Muscle of back (tissue), 11 donors: Measurements from ENCODE around the gene SIM1. TPM values are rescaled to one million over a fixed set of nuclear protein-coding genes. Genes with fewer than 3 reads are reported as not detected.

Source experiments
- DNase-seq, 3 donors: peaks; one replicate each; pipeline versions ENCODE4 v3.0.0 to v3.0.0-alpha.2; 2013
- polyA plus RNA-seq, 10 donors: library from polyadenylated mRNA; unstranded; fragments of 120-200 nt; gene quantifications; one replicate each; pipeline ENCODE4 v1.2.1, GENCODE V29; 2013; ENCODE audit not compliant: insufficient read length in 10 of 10

SIM1 gene
- polyA plus RNA-seq, 10 donors: 2.1 to 6.9 (median 4.0) TPM

DNA sequence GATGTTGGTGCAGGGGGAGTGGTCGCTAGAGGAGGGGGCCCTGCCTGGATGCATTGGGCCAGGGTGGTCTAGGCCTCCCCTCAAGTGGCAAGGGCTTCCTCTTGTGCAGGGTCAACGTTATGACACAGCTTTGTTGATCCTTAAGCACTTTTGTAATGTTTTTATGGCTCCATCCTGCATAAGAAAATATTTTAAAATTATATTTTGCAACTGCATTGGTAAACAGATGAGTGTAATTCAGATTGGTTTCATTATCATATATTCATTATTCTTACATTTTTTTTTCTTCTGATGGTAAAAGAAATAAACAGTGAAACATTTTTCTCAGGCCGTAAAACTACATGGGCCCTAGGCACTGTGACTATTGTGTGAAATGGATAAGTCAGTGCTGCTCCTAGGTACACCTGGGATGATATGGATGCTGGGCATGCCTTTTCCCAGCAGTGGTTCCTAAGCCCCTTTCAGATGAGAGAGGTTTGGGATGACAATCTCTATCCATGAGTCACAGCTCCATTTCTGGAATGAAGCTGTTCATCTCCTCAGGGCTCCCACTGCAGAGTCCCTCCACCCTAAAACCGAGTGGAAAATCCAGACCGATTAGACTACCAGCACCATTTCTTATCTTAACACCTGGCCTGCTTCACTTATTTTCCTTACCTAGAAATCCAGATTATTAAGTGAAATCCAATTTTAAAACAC, 5.8 kb upstream of the SIM1 start:
- DNase-seq: no peak

DNA sequence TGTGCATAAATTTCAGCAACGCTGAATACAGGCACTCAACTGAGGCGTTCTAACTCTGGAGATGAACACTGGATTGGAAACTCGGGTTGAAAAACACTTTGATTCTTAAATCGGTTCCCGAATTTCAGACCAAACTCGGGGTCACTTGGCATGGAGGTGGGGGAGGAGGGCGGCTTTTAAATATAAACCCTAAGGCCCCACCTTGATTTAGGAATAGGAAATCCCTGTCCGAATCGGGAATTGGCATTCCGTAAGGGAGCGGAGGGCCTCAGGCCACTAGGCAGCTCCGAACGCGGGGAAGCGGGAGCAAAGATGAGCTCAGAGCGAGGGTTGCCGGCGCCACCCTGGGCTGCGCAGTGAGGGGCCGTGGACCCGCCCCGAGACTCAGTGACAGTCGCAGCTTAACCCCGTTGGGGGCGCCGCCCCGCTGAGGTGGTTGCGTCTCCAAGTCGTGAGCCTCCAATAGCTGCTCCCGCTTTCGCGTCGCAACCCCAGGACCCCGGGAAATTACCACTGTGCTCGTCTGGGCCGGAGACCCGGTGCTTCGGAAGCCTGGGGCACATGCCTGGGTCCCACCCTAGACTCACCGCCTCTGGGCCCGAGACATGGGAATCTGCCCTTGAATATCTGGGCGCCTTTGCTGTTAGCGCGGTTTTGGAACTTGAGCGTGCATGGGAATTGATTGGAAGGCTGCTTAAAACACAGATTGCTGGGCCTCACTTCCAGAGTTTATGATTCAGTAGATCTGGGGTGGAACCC, 4.6 kb upstream of the SIM1 start:
- no peak for DNase-seq

DNA sequence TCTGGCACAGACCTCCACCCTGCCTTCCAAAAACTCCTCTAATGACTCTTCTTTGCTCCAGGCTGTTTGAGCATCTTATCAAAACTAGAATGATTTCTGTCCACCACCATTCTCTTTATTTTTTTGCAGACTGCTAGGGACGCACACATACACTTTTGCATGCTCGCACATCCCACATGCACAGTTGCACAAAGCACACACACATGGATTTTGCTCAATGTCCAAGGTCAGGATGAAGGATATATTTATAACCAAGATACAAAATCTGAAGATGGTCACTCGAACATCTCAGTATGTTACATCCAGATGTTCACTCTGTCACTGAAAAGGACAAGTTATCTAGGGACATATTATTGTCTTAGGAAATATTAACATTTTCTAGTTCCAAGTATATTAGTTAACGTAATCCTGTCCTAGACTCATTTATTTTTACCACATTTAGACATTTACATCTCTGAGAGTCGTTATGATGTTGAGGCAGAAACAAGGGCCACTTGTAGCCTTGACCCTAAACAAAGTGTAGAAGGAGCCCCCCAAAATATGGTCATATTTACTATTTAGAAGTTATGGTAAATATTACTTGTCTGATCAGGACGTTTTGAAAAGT, 3.4 kb upstream of the SIM1 start:
- DNase-seq: no peak

DNA sequence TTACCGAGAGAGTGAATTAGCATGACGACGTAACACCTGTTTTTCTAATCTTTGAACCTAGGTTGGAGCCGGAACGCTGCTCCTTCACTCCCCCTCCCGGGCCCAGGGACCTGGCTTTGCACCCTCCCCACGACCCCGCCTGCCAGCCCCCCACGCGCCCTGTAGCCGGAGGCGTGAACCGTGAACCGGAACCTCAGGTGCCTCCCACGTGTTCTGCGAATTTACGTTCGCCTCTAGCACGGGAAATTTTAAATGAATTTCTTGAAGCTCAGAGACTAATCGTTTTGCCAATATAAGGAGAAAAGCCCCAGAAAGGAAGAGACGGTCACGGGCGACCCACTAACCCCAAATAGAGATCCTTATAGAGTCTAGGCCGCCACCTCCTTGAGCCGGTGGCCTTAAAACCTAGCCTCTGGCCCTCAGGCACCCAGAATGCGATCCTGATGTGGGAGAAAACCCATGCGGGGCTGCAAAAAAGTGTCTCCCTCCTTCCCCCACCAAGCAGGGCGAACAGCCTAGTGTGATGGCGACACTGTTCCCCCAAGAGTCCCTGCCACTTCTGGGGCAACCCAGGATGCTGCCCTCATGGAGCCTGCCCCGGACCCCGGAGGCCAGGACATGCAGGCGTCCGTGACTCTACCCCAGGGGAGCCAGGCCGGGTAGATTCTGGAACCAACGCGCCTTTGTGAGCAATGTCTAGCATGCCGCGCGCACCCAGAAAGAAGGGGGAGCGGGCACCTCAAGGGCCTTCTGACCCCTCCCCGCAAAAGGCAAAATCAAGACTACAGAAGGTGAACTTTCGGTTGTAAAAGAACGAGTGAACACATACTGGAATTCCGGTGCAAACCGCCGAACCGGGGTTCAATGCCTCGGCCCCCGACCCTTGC, 2.7 kb upstream of the SIM1 start:
- DNase-seq: no peak

DNA sequence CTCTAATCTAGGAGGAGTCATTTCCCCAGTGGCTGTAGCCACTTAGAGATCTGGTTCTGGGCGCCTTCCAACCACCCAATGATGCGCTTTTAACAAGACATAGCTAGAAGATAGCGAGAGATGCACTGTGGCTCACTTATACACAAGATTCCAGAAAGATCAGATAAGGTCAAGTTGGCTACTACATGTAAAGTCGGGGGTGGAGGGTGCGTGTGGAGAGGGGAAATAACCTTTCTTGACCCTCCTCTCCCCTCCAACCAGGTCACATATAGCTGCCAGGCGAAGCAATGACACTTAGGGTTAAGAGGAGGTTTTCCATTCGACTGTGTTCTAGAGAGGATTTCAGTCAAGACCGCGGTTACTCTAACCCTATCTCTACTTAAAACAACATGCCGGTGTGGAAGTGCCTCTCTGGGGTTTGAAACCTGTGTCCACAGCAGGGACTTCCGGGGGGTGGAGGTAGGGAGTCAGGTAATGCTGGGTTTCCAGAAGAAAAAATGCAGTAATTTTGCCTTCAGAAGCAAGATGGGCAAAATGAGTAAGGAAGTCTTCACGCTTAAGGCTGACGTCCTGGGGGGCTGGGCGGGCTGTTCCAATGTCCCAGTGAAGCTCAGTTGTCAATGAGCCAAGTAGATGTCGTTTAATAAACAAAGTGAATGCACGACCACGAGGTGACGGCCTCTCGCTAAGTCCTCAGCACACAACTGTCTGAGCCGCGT, 1.8 kb upstream of the SIM1 start:
- peak in 1 of 3 donors; percentile 45 for DNase-seq

DNA sequence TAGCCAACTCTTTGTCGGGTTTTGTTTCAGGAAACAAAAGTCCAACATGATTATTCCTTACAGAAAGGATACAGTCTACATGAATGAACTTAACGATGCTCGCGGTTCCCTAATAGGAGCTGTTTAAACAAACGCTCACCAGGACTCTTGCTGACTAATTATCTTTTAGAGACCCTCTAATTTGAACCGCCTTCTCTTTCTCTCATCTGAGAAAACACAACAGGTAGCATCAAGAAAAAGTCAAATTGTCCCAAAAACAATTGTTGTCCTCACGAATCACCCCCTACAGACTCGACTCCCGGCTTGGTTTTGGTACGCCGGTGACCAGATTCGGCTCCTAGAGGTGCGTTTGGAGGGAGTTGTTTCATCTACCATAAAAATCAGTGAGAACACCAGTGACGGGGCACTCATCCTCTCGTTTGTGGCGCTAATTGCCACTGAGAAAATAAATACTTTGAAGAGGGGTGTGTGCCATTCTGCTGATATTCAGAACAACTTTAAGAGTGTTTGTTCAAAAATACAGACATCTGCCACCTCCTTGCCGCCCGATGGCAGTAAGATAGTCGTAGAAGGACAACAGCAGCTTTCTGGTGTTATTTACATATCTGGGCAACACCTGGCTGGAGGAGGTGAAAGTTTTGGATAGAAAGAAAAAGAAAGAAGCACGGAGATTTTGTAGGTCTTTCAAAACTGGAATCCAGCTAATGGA, 1.1 kb upstream of the SIM1 start:
- no peak for DNase-seq

DNA sequence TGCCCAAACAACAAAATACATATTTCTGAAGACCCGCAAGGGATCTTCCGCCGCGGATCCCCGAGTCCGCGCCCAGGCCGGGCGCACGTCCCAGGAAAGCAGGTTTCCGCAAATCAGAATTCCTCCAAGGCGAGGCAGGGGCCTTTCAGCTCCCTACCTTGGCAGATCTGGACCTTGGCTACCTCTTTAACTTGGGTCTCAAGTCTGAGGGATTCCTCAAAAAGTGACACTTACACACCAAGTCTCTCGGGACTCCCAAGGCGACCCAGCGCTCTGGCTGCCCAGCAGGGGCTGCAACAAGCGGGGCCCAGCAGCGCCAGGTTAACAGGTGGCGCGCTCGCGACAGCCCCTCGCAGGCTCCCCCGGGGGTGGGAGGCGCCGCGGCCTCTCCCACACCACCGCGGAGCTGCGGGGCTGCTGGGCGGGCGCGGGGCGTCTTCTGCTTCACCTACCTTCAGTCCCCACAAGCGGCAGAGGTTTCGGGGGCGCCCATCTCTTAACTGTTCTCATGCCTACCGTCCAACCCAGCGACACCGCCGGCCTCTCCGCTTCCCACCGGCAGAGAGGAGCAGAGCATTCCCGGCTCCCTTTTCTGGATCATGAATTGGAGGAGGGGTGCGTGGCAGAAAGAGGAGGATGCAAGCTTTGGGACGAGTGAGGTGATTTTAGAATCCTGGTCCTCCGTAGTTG, 414 bp downstream of the SIM1 start:
- DNase-seq: peak in 2 of 3 donors; percentile 38 to 68

DNA sequence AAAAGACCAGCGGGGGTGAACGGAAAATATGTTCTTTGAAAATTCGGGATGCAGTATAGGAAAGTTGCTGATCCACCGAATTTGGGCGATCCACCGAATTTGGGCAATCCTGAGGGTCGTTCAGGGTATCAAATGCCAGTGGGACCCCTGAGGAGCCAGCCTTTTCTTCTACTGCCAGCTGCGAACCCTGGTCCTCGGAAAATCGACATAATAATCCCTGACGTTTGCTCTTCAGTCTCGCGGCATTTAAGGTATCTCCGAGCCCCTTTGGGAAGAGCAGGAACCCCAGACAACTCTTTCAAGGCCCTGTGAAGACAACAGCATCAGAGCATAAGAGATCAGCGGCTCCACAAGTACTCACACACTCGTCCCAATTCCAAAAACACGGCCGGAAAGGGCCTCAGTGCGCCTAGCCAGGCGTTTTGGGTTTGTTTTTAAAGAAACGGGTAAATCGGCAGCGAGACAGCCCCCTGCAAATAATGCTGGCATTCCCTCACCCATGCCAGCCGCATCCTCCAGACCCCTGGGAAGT, 1.0 kb downstream of the SIM1 start:
- peak in 2 of 3 donors; percentile 17 to 62 for DNase-seq

DNA sequence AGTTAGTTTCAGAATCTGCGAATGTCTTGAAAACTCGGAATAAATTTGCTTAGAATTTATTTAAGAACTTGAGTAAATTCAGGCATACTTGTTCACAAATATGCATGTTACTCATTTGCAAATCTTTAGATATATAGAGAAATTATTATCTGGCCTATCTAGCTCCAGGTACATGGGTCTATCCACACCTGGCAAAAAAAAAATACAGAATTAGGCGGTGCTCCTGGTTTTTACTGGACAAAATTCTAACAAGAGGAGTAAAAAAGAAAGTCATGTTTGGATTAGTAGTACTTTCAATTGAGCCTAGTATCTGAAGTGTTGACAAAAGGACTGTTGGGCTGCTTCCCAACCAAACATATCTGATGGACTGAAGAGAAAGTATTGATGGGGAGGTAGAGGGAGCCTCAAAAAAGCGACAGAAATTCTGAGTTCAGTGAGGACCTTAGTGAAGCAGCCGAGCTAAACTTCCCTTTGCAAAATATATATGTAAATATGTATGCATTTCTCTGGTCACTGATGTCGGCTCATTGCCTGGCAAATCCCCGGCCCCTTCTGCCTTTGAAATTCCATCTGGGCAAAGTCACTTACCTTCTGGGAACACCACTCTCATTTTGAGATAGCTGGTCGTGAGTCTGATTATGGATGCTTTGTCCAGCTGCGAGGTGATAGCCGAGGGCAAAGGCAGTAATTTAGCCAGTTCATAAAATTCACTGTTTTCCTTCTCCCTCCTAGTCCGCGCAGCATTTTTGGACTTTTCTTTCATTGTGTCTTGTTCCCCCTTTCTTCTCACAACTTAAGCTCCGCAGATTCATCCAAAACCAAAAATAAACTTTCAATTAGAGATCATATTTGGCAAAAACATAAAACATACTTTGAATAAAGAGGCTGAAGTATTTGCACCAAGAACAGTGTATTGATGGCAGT, 1.8 kb downstream of the SIM1 start:
- peak in 2 of 3 donors; percentile 24 to 67 for DNase-seq

DNA sequence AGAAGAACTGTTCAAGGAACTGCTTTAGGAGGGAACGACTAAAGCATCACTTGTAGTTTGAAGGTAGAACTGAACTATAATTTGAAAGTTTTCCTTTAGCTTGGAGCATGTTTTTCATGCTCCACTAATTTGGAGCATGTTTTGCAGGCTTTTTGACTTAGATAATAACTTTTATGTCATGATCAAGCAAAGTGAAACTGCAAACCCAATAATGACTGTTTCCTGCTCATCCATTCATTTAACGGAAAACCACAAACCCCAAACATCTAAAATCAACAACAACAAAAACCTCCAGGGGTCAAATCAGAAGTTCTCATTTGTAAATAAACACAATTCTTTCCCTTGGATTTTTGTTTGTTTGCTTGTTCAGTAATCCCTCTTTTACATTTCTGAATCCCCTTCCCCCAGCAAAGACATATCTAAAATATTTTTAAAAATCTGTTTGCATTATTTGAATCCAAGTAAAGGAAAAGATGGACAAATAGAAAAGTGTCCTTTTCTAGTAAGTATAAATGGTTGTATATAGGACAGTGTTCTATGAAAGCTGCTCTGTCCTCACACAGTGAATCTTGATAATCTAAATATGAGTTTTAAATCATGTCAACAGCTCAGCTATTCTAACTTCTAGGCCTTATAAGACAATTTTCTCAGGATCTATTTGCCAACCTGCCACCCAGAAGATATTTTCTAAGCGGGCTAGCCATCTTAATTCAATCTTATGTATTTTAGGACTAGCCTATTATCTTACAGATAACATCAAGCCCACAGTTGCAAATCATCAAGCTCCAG, 2.6 kb downstream of the SIM1 start:
- peak in 2 of 3 donors; percentile 27 to 68 for DNase-seq

DNA sequence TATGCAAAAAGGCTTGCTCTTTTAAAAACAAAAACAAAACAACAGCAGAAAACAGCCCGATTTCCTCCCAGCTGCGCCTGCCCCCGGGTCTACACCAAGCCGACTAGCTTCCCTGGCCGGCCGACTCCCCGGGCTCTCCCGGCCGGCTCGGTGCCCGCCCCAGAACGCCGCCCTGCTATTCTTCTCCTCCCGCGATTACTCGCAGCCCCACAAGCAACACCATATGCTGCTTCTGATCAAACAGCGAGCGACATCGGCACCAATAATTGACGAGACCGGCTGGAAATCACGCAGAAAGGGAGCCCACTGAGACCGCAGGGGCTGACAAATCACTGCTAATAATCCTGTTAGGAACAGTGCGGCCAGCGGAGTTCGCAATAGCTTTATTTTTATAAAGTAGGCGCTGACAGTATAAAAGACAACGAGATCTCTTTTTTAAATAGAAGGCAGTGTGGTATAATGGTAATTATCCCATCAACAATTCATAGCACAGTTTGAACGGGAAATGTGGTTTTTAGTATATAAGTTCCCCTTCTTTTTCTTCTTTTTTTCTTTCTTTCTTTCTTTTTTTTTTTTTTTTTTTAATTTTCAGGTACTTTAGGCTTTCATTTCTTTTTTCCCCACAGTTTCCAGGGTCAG, 3.3 kb downstream of the SIM1 start:
- peak; percentile 46 to 84 (median 47) for DNase-seq

DNA sequence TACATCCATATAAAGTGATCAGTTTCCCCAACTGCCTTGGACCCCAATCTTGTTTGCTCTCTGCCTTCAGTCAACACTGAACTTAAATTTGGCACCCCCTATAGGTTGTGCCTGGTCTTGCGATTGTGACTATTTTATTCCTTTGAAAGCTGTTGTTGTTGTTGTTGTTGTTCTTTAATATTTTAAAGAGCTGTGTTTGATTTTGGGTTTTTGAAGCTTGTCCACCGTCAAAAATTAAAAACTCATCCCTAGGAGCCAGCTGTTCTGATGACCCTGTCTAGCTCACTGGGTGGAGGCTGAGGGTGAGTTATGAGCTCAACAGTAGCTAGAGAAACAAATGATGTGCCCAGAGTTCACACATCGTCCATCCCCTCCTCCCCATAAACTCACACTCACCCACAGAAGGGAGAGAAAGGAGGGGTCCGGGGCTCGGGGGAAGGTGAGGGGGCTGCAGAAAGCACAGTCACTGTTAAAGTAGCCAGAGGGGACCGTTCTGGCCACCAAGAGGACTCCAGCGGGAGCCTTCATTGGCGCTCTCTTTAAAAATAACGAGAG, 4.0 kb downstream of the SIM1 start:
- peak in 2 of 3 donors; percentile 10 to 51 for DNase-seq

DNA sequence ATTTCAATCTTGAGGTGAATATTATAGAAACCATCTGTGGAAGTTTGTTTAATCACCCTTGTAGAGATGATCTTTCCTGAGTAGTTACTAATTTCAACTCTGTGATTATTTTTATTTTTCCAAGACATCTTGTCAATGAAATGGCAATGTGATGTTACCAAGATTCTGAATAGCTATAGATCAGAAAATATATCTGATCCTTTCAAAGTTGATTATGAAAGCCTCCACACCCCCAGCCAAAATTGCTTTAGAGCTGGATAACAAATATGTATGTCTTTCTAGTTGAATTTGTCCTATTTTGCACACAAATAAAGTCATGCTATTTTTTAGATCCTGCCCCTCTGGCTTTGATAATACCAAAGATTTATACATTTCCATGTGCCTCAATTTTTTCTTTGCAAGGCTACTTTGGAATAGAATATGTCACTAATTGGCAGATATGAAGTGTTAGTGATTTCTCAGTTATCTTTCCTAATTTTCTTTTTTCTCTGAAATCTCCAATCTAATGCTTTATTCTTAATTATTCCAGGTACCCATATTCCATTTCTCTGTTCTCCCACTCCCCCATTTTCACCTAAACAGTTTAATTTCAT, 5.0 kb downstream of the SIM1 start:
- peak in 2 of 3 donors; percentile 12 to 61 for DNase-seq

DNA sequence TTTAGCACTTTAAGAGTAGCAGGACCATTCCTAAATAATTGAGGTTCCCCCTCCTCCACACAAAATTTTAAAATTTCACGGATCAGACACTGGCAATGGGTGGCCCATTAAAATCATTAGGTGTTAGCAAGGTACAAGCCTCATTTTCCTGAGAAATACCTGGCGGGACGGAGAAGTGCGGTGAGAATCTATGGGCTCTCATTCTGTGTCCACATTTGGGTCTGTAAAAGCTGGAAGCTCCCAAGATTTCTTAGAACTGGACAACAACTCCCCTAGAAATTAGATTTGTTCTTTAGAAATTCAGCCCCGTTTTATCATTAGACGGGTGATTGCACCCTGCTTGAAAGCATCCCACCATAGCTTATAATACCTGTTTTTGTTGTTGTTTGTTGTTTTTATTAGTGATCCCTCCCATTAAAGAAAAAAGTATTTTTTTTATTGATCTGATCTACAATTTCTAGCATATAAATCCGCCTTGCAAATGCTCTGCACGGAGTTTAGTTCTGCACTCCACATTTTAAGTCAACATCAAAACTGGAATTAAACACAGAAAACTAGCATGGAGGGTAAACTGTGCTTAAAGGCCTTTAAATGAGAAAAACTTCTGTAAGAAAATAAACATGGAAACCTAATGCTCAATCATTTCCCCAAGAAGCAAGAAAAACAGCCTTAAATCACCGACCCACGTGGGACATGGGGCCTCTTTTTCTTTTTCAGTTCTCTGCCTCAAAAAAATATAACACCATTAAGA, 5.7 kb downstream of the SIM1 start:
- peak in 1 of 3 donors; percentile 8 for DNase-seq

DNA sequence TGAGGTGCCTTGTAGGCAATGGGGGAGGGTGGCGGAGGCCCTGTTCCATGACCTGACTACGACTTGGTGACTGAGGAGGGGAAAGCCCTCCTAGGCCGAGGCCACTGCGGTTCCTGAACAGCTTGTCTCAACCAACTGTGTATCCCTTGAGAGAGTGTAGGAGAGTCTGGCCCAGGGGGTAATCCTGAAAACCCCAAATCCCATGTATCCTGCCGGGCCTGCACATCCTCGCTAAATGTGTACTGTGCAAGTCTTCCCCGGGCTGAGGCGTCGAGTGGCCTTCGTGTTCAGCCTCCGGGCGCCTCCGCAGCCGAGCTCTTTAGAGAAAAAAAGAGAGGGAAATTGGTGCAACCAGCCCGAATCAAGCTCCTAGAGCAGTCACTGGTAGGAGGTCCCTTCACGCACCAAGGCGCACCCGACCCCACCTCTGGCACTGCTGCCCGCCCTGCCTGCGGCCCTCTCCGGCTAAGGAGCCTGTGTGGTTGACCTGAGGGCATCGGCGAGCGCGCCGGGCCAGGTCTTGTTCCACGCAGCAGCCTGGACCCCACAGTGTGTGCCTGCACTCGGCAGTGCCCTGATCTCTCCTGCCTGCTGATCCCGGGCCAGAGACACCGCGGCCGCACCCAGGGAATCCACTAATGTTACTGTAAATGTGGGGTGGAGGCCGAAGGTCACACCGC, 7.3 kb downstream of the SIM1 start:
- DNase-seq: peak in 1 of 3 donors; percentile 63
